ENCODE data around the gene CORO1C. TPM values are rescaled to one million over a fixed set of nuclear protein-coding genes. Genes with fewer than 3 reads are reported as not detected.
A peak's percentile ranks its signal among the peaks of the same experiment; 100 is the strongest.

CORO1C gene
- total and polyA plus RNA-seq, 9 of the 15 experiments (the other 6 are each of a cell fraction or from before 2014, with no cell fraction given): 55.2 to 280 (median 150) TPM

GRCh38 chr12:108629824-108630476 lies 101.4 kb downstream of the CORO1C start (continued):
- TF ChIP-seq BRF1 (IDR thresholded peaks at IDR 0.05; ENCODE audit: borderline replicate concordance, extremely low read depth, insufficient read length) (no peak), ZNF232 (CRISPR knock-in tag; IDR thresholded peaks at IDR 0.05) (no peak), ZNF57 (CRISPR knock-in tag; IDR thresholded peaks at IDR 0.05) (peak; percentile 61; the same call in 1 of the 2 replicates), ZNF583 (CRISPR knock-in tag; IDR thresholded peaks at IDR 0.05) (peak; percentile 75; the same call in 1 of the 2 replicates), USF2 (CRISPR knock-in tag; IDR thresholded peaks at IDR 0.05) (no peak), ZNF165 (CRISPR knock-in tag; IDR thresholded peaks at IDR 0.05; ENCODE audit: borderline replicate concordance) (0 out of 2 replicates have a peak, but pooled peaks have one; percentile 11), SPI1 (IDR thresholded peaks at IDR 0.05; ENCODE audit: borderline replicate concordance, low read depth, low read length) (no peak), U2AF1 (optimal IDR thresholded peaks at IDR 0.05; ENCODE audit: low read depth, low read length) (no peak), VEZF1 (CRISPR knock-in tag; IDR thresholded peaks at IDR 0.05) (peak; percentile 81), DPF2 (IDR thresholded peaks at IDR 0.05) (peak; percentile 63; the same call in 1 of the 2 replicates), SMC3 (conservative IDR thresholded peaks at IDR 0.05; ENCODE audit: insufficient read depth, low read depth, low read length) (no peak), BRD4 (IDR thresholded peaks at IDR 0.05) (no peak), ZFP36 (IDR thresholded peaks at IDR 0.05; ENCODE audit: low read depth, low read length, partially characterized antibody) (peak; percentile 33), ZNF584 (CRISPR knock-in tag; IDR thresholded peaks at IDR 0.05; ENCODE audit: low read depth) (0 out of 2 replicates have a peak, but pooled peaks have one; percentile 47), SLC30A9 (CRISPR knock-in tag; IDR thresholded peaks at IDR 0.05) (no peak), GTF3C2 (IDR thresholded peaks at IDR 0.05; ENCODE audit: borderline replicate concordance, extremely low read depth, insufficient read length) (no peak), STAG1 (CRISPR knock-in tag; IDR thresholded peaks at IDR 0.05; ENCODE audit: borderline replicate concordance) (no peak), NFE2L1 (tag; IDR thresholded peaks at IDR 0.05; ENCODE audit: borderline replicate concordance, low read depth) (no peak), NR2C2 (CRISPR knock-in tag; IDR thresholded peaks at IDR 0.05) (no peak), NR2C2 (tag; IDR thresholded peaks at IDR 0.05) (peak; percentile 67; the same call in 1 of the 2 replicates), ZNF212 (CRISPR knock-in tag; IDR thresholded peaks at IDR 0.05) (peak; percentile 60; the same call in 1 of the 2 replicates), SMARCE1 (IDR thresholded peaks at IDR 0.05) (peak; percentile 42; the same call in 1 of the 2 replicates), ZNF707 (CRISPR knock-in tag; conservative IDR thresholded peaks at IDR 0.05) (no peak), ZNF644 (tag; IDR thresholded peaks at IDR 0.05; ENCODE audit: low read depth) (0 out of 2 replicates have a peak, but pooled peaks have one; percentile 57), NCOA1 (IDR thresholded peaks at IDR 0.05; ENCODE audit: low read depth) (peak; percentile 82)
